KMS-11 (cell line): ENCODE data around the gene PBLD.
"Not testable (repeated sequence)": the region's sequence is repeated elsewhere in the genome, so short reads cannot be mapped to it uniquely, and the experiment has no call there.

Experiments
- H2AFZ ChIP-seq: fragments of 200-600 bp; sonication (generic); 2 replicates; pipeline ENCODE4 v1.6.1; 2016; ENCODE audit warnings: antibody characterized with exemption, mixed run types, low read depth
- H3K27ac ChIP-seq: fragments of 200-600 bp; sonication (generic); 2 replicates; pipeline ENCODE4 v1.6.1; 2016; ENCODE audit warnings: mild to moderate bottlenecking, mixed run types
- H3K27me3 ChIP-seq: fragments of 200-600 bp; sonication (generic); 2 replicates; pipeline ENCODE4 v1.6.1; 2017; ENCODE audit warnings: mild to moderate bottlenecking, low read depth, mixed run types, moderate library complexity; ENCODE audit not compliant: insufficient read depth
- H3K36me3 ChIP-seq: fragments of 200-600 bp; sonication (generic); 2 replicates; pipeline ENCODE4 v1.6.1; 2017; ENCODE audit warnings: mild to moderate bottlenecking, mixed run types; ENCODE audit not compliant: insufficient read depth
- H3K4me1 ChIP-seq: fragments of 200-600 bp; sonication (generic); 2 replicates; pipeline ENCODE4 v1.6.1; 2016; ENCODE audit warnings: mild to moderate bottlenecking, low read depth, mixed run types; ENCODE audit not compliant: poor library complexity, severe bottlenecking
- H3K4me2 ChIP-seq: fragments of 200-600 bp; sonication (generic); 2 replicates; pipeline ENCODE4 v1.7.0; 2016; ENCODE audit warnings: mild to moderate bottlenecking, mixed run types
- H3K4me3 ChIP-seq: fragments of 200-600 bp; sonication (generic); IDR thresholded peaks from 2 replicates; pipeline ENCODE4 v1.6.1; 2017; ENCODE audit warnings: low read depth, low read length, mixed read lengths; ENCODE audit not compliant: insufficient read depth
- H3K79me2 ChIP-seq: fragments of 200-600 bp; sonication (generic); 2 replicates; pipeline ENCODE4 v1.6.1; 2016; ENCODE audit warnings: low read depth, mixed run types; ENCODE audit not compliant: insufficient read depth
- H3K9ac ChIP-seq: fragments of 200-600 bp; sonication (generic); 2 replicates; pipeline ENCODE4 v1.6.1; 2016; ENCODE audit warnings: mild to moderate bottlenecking, mixed run types
- H4K20me1 ChIP-seq: fragments of 200-600 bp; sonication (generic); 2 replicates; pipeline ENCODE4 v1.6.1; 2016; ENCODE audit warnings: mild to moderate bottlenecking, mixed run types; ENCODE audit not compliant: insufficient read depth
- CTCF ChIP-seq: fragments of 200-600 bp; sonication (generic); conservative IDR thresholded peaks from 2 replicates; pipeline ENCODE4 v1.6.1; 2017; ENCODE audit warnings: low read depth, mild to moderate bottlenecking, antibody characterized with exemption, low read length, moderate library complexity, mixed read lengths

The PBLD gene

GRCh38 chr10:68329506-68329861, 3.2 kb downstream of the PBLD start:
- no peaks in the 10 kb centered on the region for H3K27me3 ChIP-seq
- no peak overlapping the region for H3K27ac ChIP-seq
- peaks cover 9% of the 10 kb centered on the region for H3K4me1 ChIP-seq
- TF ChIP-seq CTCF, result no peak
- H3K36me3 ChIP-seq, result no peaks in the 10 kb centered on the region
- H3K4me3 ChIP-seq, result no peak overlapping the region
- H3K9ac ChIP-seq, result no peak overlapping the region
- H3K4me2 ChIP-seq, result no peak overlapping the region
- peaks cover 30% of the 10 kb centered on the region for H3K79me2 ChIP-seq
- no peak overlapping the region for H2AFZ ChIP-seq
- H4K20me1 ChIP-seq, result peaks cover 17% of the 10 kb centered on the region

DNA sequence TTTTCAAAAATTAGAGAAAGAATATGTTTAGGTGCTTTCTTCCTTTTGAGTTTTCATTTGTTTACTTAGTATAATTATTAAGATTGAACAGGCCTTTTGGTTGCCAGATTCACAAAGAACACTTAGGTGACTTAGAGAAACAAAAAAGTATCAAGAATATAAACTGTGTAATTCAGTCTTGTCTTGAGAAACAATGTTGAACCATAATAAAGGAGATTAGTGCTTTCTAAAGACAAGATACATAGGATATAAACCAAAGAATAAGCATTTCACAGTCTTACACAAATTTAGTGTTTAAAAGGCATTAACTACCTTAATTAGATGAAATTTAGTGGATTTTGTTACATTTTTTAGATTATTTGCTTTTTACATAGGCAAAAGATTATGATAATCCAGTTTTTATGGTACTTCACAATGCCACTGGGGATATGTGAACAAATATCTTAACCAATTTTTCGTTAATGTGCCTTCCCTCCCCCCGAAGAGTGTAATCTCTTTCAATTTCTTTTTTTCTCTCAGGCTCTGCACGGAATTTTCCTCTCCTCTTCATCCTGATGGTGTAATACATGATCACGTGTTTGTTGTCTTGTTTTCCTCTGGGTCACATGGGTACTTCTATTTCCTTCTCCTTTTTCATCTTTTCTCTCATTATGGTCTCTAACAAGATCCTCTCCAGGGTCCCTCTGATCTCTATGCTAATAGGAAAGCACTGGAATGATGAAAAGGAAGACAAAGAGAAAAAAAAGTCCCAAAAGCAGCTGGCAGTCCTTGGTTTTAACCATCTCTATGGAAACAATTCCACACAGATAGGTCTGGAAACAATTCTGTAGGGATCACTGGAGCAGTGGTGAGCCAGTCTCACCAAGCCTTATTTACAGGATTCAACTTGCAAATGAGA, 4.6 kb downstream of the PBLD start:
- Histone ChIP-seq H3K27ac (no peak overlapping the region), H3K9ac (no peak overlapping the region), H3K4me1 (peaks cover 5% of the 10 kb centered on the region), H3K27me3 (no peaks in the 10 kb centered on the region), H2AFZ (no peak overlapping the region), H4K20me1 (peaks cover 3% of the 10 kb centered on the region; the same call in 1 of the 2 replicates), H3K4me3 (no peak overlapping the region), H3K36me3 (no peaks in the 10 kb centered on the region), H3K4me2 (no peak overlapping the region), H3K79me2 (peaks cover 16% of the 10 kb centered on the region)
- no peak for TF ChIP-seq CTCF

- H3K4me2 ChIP-seq, H2AFZ ChIP-seq, H3K27me3 ChIP-seq, H3K9ac ChIP-seq, H3K4me1 ChIP-seq, H4K20me1 ChIP-seq, H3K79me2 ChIP-seq, H3K36me3 ChIP-seq, H3K27ac ChIP-seq, H3K4me3 ChIP-seq: not testable (repeated sequence)
These were observed 8.3 kb downstream of the PBLD start for GRCh38 chr10:68324396-68324795.

GRCh38 chr10:68318331-68319059, 14.2 kb downstream of the PBLD start:
- Histone ChIP-seq H3K9ac (no peak overlapping the region), H4K20me1 (no peaks in the 10 kb centered on the region), H3K4me2 (no peak overlapping the region), H3K36me3 (no peaks in the 10 kb centered on the region), H3K27me3 (no peaks in the 10 kb centered on the region), H3K27ac (no peak overlapping the region), H3K4me3 (no peak overlapping the region), H3K4me1 (peaks cover 16% of the 10 kb centered on the region), H3K79me2 (no peaks in the 10 kb centered on the region), H2AFZ (no peak overlapping the region)
- no peak for TF ChIP-seq CTCF

GRCh38 chr10:68315582-68315981, 17.1 kb downstream of the PBLD start:
- Histone ChIP-seq H3K36me3 (no peaks in the 10 kb centered on the region), H3K27me3 (no peaks in the 10 kb centered on the region), H3K4me1 (peaks cover 18% of the 10 kb centered on the region), H3K79me2 (no peaks in the 10 kb centered on the region), H4K20me1 (no peaks in the 10 kb centered on the region), H3K27ac (no peak overlapping the region), H3K4me3 (no peak overlapping the region), H2AFZ (no peak overlapping the region), H3K4me2 (no peak overlapping the region), H3K9ac (no peak overlapping the region)
- TF ChIP-seq CTCF, result no peak

GRCh38 chr10:68314930-68315329, 17.8 kb downstream of the PBLD start:
- H4K20me1 ChIP-seq, H3K27me3 ChIP-seq, H3K4me3 ChIP-seq, H3K79me2 ChIP-seq, H2AFZ ChIP-seq, H3K27ac ChIP-seq, H3K4me2 ChIP-seq, H3K9ac ChIP-seq, H3K36me3 ChIP-seq: not testable (repeated sequence)
- peaks cover 18% of the 10 kb centered on the region for H3K4me1 ChIP-seq
